GM21390 (cell line): ENCODE results near the gene JADE2.
"Not testable (repeated sequence)": the region's sequence is repeated elsewhere in the genome, so short reads cannot be mapped to it uniquely, and the experiment has no call there.

Experiments used
- ATAC-seq: cut with Tn5 transposase; IDR thresholded peaks from one replicate; pipeline ENCODE4 v1.9.1; 2021; ENCODE audit not compliant: unreplicated experiment

JADE2 gene

DNA sequence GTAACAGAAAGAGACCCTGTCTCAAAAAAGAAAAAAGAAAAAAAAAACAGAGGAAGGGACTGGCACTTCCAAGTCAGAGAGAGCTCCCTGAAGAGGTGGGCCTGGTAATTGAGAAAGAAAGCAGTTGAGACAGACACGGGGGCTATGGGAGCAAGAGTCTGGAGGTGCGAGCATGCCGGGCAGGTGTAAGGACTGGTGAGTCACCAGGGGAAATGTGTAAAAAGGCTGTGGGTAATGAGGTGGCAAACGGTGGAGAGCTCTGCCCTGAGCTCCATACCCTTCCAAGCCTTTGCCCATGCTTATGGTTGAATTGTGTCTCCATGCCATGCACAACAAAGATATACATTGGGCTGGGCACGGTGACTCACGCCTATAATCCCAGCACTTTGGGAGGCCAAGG lies 18.0 kb upstream of the JADE2 start:
- no peak for ATAC-seq

- no peak for ATAC-seq
These were observed 16.8 kb upstream of the JADE2 start for GRCh38 chr5:134508521-134509195.

DNA sequence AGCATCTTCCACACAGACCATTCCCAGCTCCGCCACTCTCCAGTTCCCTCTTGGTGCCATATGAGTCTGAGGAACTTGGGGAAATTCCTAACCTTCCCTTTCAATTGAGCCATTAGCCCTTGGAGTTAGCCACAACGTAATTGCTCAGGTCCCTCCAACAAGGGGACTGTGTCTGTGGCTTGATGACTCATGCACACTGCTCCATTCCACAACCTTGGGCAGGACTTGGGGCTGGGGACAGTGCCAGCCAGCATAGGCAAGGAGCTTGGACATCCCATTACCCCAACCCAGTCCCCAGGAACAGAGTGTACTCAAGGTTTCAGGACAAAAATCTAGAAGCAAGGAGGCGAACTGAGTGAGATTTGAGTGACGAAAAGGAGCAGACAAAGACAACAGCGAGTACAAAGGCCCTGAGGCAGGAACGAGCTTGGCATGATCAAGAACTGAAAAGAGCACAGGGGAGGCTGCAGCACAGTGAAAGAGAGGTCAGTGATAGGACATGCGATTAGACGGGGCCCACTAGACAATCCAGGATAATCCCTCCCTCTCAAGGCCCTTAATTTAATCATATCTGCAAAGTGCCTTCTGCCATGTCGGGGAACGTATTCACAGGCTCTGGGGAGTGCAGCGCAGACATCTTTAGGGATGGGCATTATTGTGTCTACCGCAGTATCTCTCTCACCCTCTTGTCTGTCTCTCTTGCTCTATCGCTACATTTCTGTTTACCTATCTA lies 16.0 kb upstream of the JADE2 start:
- ATAC-seq = no peak

GRCh38 chr5:134510970-134511795 lies 14.3 kb upstream of the JADE2 start:
- ATAC-seq = no peak

DNA sequence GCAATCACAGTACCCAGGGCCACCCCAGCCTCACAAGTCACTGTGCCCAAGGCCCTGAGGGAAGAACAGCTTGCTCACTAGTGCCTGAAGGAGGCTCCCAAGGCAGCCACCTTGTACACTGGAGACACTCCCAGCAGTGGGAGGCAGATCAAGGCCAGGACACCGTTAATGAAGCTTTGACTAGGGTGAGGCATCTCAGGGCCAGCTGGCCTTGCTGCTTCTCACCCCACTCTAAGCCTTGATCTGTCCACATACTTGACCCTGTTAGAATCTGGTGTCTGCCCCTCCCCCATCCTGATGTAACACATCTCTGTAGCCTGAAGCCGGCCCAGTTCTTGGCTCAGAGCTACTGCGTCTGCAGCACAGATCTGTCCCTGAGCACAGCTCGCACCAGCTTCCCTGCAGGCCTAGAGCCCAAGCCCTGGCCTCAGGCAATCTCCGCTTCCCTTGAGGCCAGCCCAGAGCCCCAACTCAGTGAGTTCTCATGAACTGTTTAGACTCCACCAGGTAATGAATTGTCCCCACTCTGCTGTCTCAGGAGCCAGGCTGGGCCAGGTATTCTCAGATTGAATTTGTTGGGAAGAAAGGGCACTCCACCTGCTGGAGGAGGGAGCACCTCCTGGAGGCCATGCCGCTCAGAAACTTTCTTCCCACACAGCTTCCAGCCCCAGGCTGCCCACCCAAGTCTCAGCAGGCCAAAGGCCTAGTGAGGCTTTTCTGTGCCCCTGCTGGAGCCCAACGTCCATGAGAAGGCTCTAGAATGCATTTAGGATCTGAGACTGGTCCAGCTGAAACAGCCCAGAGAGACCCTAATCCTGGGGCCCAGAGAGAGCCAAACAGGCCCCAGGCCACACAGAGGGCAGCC lies 13.4 kb upstream of the JADE2 start:
- no peak for ATAC-seq

- no peak for ATAC-seq
These were observed 12.8 kb upstream of the JADE2 start for GRCh38 chr5:134512661-134512999.

DNA sequence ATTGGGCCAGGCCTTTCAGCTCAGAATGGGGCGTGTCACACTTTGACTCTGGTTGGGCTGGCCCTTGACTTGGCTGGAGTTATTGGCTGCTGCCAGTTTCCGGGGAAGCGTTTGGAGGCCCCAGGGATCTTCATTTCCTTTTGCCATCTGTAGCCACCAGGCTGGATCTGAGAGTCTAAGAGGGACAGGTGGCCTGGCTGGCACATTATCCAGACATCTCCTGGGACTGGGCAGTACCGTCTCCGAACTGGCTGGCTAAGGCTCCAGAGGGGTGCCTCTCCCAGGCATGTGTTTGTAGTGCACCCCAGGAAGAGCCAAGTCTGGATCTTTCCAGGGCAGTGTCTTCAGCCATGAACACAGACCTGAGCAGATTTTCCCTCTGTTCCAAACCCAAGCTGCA lies 9.7 kb upstream of the JADE2 start:
- ATAC-seq = no peak

DNA sequence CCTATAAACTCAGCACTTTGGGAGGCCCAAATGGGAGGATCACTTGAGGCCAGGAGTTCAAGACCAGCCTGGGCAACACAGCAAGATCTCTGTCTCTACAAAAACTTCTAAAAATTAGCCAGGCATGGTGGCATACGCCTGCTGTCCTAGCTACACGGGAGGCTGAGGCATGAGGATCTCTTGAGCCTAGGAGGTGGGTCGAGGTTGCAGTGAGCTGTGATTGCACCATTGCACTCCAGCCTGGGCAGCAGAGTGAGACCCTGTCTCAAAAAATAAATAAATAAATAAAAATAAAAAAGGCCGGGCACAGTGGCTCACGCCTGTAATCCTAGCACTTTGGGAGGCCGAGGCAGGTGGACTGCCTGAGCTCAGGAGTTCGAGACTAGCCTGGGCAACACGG lies 8.5 kb upstream of the JADE2 start:
- ATAC-seq = not testable (repeated sequence)

GRCh38 chr5:134517553-134517952 lies 7.9 kb upstream of the JADE2 start:
- no peak for ATAC-seq

GRCh38 chr5:134519989-134520388 lies 5.5 kb upstream of the JADE2 start:
- ATAC-seq = no peak

GRCh38 chr5:134521841-134522240 lies 3.6 kb upstream of the JADE2 start:
- ATAC-seq = no peak

DNA sequence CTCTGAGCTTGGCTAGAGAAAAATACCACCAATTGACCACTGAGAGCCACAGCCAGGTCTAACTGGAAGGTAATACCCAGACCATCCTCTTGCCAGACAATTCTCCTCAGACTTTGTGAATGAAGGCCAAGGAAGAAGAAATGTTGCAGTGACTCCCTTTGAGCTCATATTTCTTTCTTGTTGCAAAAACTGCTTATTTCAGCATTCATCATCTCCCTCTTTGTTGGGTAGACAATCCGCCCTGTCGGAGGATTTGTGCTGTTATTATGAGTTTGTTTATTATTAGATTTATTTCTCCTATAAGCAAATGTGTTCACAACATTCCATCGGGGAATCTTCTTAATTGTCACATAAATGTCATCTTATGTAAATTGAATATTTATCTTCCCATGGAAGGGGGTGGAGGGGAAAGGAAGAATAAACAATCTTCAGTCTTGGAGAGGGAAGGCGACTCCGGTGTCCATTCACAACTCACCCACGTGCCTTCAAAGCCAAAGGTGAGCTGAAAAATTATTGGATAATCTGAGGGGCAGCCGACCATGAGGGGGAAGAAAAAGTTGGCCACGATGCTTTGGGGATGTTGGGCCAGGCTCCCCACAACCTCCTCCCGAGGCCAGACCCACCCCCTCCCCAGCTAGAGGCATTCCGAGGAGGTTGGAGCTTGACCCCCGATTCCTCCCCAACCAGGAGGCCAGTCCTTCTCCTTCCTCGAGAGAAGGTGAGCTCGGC lies 1.8 kb upstream of the JADE2 start:
- ATAC-seq = no peak

DNA sequence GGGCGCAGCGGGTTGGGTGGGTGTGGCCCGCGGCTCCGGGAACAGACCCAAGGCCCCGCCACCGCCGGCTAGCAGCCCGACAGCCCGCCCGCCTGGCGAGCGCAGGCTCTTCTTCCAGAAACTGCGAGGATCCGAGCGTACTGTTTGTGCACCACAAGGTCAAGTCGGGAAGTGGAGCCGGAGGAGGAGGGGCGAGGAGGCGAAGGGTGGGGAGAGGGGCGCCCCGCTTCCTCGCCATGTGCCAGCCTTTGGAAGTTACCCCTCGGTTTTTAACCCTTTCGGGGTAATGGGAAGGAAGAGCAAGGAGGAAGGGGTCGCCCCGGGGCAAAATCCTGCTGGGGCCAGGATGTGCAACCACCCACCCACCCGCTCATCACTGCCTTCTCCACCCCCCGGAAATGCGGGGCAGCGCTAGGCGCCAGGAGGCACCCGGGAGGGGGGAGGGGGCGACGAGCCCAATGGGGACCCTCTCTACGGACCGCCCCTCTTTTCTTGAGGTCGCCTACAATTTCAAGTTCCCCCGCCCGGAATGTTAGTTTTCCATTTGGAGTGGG lies 1.1 kb upstream of the JADE2 start:
- no peak for ATAC-seq

GRCh38 chr5:134525683-134526482 lies 413 bp downstream of the JADE2 start:
- ATAC-seq = no peak

DNA sequence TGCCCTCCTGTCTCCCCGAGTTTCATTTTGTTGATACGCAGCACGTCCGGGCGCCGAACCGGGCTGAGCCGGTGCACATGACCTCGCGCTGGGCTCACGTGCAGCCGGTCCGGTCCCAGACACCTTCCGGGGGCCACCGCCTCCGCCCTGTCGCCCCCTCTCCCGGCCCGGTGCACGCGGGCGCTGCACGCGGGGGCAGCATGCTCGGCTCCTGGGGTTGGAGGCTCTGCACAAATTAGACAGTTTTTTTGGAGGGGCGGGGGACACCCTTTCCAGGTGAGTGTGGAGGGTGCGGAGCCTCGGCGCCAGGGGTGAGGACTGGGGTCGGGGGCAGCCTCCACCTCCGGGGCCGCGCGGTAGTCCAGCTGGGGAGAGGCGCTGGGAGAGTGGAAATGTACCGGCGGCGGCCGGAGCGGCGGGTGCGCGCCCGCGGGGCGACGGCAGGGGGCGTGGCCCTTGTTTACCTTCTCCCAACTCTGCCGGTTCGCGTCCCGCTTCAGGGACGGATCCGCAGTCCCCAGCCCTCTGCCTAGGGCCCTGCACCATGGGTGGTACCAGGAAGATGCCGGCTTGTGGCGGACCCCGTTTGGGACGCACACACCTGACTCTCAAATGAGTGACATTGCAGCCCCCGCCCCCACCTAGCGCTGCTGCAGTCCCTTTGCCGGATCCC lies 1.1 kb downstream of the JADE2 start:
- peak; percentile 24 for ATAC-seq

GRCh38 chr5:134527156-134527960 lies 1.9 kb downstream of the JADE2 start:
- peak; percentile 46 for ATAC-seq

GRCh38 chr5:134527961-134528424 lies 2.5 kb downstream of the JADE2 start:
- ATAC-seq = no peak

GRCh38 chr5:134528556-134528955 lies 3.1 kb downstream of the JADE2 start:
- ATAC-seq = no peak
